Activated gamma-delta T cell treated with anti-CD3 and anti-CD28 coated beads, Interleukin-2, amount 50 U/mL, for 16 hours (primary cell): ENCODE data around the gene EYS.

Experiments used
- DNase-seq: peaks from one replicate; pipeline ENCODE4 v3.0.0-alpha.2; 2020; ENCODE audit warnings: low read depth

EYS gene

GRCh38 chr6:64717281-64717680 lies 989.7 kb downstream of the EYS start:
- DNase-seq: no peak

GRCh38 chr6:64715624-64716023 lies 991.4 kb downstream of the EYS start:
- no peak for DNase-seq

GRCh38 chr6:64714073-64714472 lies 993.0 kb downstream of the EYS start:
- DNase-seq: no peak

- no peak for DNase-seq
Measured at GRCh38 chr6:64713175-64713574, 993.9 kb downstream of the EYS start.

- DNase-seq: no peak
Measured at GRCh38 chr6:64712606-64713005, 994.4 kb downstream of the EYS start.

- DNase-seq: no peak
Measured at GRCh38 chr6:64703922-64704321, 1003.1 kb downstream of the EYS start.

- DNase-seq: no peak
Measured at GRCh38 chr6:64696053-64696452, 1011.0 kb downstream of the EYS start.

- no peak for DNase-seq
Measured at GRCh38 chr6:64694356-64694755, 1012.7 kb downstream of the EYS start.

- no peak for DNase-seq
Measured at GRCh38 chr6:64691064-64691463, 1016.0 kb downstream of the EYS start.

- DNase-seq: no peak
Measured at GRCh38 chr6:64685401-64685800, 1021.6 kb downstream of the EYS start.

GRCh38 chr6:64683682-64684081 lies 1023.3 kb downstream of the EYS start:
- no peak for DNase-seq

- no peak for DNase-seq
Measured at GRCh38 chr6:64681416-64682160, 1025.4 kb downstream of the EYS start.

GRCh38 chr6:64680446-64680845 lies 1026.6 kb downstream of the EYS start:
- DNase-seq: no peak

GRCh38 chr6:64679416-64679815 lies 1027.6 kb downstream of the EYS start:
- DNase-seq: no peak

- DNase-seq: no peak
Measured at GRCh38 chr6:64672651-64673050, 1034.4 kb downstream of the EYS start.

- no peak for DNase-seq
Measured at GRCh38 chr6:64672131-64672530, 1034.9 kb downstream of the EYS start.

- DNase-seq: no peak
Measured at GRCh38 chr6:64665137-64665536, 1041.9 kb downstream of the EYS start.

GRCh38 chr6:64664480-64664879 lies 1042.5 kb downstream of the EYS start:
- DNase-seq: no peak

GRCh38 chr6:64644024-64644423 lies 1063.0 kb downstream of the EYS start:
- no peak for DNase-seq

- DNase-seq: no peak
Measured at GRCh38 chr6:64630901-64631300, 1076.1 kb downstream of the EYS start.

GRCh38 chr6:64622944-64623343 lies 1084.1 kb downstream of the EYS start:
- DNase-seq: no peak

GRCh38 chr6:64602993-64603392 lies 1104.0 kb downstream of the EYS start:
- DNase-seq: no peak

GRCh38 chr6:64591676-64592036 lies 1115.4 kb downstream of the EYS start:
- DNase-seq: no peak

- no peak for DNase-seq
Measured at GRCh38 chr6:64590965-64591675, 1115.9 kb downstream of the EYS start.
